Lower leg skin (tissue), 4 donors: ENCODE measurements around the gene CRMP1. TPM values are rescaled to one million over a fixed set of nuclear protein-coding genes. Genes with fewer than 3 reads are reported as not detected.
A peak's percentile ranks its signal among the peaks of the same experiment; 100 is the strongest.

ENCODE experiments used
- DNase-seq, 2 donors: peaks; one replicate each; pipeline ENCODE4 v3.0.0-alpha.2; 2019; ENCODE audit warnings: low spot score in 2 of 2
- H3K4me3 ChIP-seq: fragments of 200-600 bp; sonication (generic); 2 replicates; pipeline ENCODE4 v1.5.1; 2017; ENCODE audit warnings: mild to moderate bottlenecking, low read depth; ENCODE audit not compliant: poor library complexity, severe bottlenecking
- CTCF ChIP-seq, 3 donors: fragments of 450-650 bp; IDR thresholded peaks; one replicate each; pipeline ENCODE4 v1.5.1; 2016; ENCODE audit warnings: antibody characterized with exemption in 3 of 3, mild to moderate bottlenecking in 3 of 3, moderate library complexity in 2 of 3
- POLR2A ChIP-seq, 2 donors: fragments of 450-650 bp; IDR thresholded peaks; one replicate each; pipeline ENCODE4 v1.6.1; 2016 to 2017; ENCODE audit warnings: antibody characterized with exemption in 2 of 2, mild to moderate bottlenecking in 1 of 2, moderate library complexity in 1 of 2
- WGBS, 2 donors: methylation state at CpG; one replicate each; pipeline ENCODE4 v1.1.5; 2018; 5-methylcytosine and 5-hydroxymethylcytosine counted together
- intact Hi-C: fragments of 100-400 bp; cut with DNase I; formaldehyde crosslinking; loops from one replicate; pipeline ENCODE4 v1.15.0; 2023; ENCODE audit warnings: low total_unique reads
- total RNA-seq, 4 donors: library from RNA; depleted of rRNA; stranded (reverse); fragments of >200 nt; gene quantifications; one replicate each; pipeline ENCODE4 v1.1.0, GENCODE V29; 2016

The CRMP1 gene
- total RNA-seq, 4 donors from 2014 or later = 0.17 to 1.2 (median 0.17) TPM; not detected in 1

DNA sequence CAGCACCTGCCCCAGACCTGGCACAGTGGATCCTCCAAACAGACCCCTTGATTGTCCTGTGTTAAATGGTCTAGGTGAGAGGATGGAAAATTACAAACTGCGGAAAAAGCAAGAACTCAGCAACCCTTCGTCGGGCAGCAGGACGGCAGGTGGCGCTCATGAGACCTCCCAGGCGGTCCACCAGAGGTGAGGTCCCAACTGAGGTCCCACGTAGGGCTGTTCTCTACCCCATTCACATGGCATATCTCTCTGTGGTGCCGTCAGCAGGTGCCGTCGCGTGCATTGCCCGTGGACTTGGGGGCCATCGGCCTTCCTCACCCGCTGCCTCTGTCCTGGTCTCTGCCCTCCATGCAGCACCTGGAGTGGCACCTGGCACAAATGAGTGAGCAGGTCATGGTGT is 88.2 kb downstream of the CRMP1 start:
- no peak overlapping the region for H3K4me3 ChIP-seq
- TF ChIP-seq CTCF (IDR thresholded peaks at IDR 0.05) = no peak
- TF ChIP-seq POLR2A (IDR thresholded peaks at IDR 0.05) = no peak
- WGBS, 2 donors = 92% methylated on average over 14 of the region's 14 CpGs
- DNase-seq = no peak
- intact Hi-C loops = no loop called here

DNA sequence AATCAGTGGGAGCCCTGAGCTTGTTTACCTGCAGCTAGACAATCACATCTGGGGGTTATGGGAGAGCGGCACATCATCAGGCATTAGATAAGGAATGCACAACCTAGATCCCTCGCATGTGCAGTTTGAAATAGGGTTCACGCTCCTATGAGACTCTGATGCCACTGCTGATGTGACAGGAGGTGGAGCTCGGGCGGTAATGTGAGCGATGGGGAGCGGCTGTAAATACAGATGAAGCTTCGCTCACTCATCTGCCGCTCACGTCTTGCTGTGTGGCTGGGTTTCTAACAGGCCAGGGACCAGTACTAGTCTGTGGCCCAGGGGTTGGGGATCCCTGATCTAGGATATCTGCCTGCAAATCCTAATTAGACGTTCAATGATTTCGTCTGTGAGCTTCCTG is 90.3 kb downstream of the CRMP1 start:
- intact Hi-C loops = no loop called here
- WGBS, 2 donors = 93 to 96% methylated on average over 12 of the region's 12 CpGs
- no peak overlapping the region for H3K4me3 ChIP-seq
- DNase-seq = no peak
- no peak for TF ChIP-seq CTCF (IDR thresholded peaks at IDR 0.05)
- no peak for TF ChIP-seq POLR2A (IDR thresholded peaks at IDR 0.05)

GRCh38 chr4:5801696-5802095 is 91.2 kb downstream of the CRMP1 start:
- WGBS, 2 donors = 92 to 94% methylated on average over 13 of the region's 13 CpGs

GRCh38 chr4:5800496-5800895 is 92.4 kb downstream of the CRMP1 start:
- intact Hi-C loops = no loop called here
- 96 to 98% methylated on average over 10 of the region's 10 CpGs for WGBS, 2 donors
- DNase-seq = peak in 1 of 2 donors; percentile 59
- TF ChIP-seq CTCF (IDR thresholded peaks at IDR 0.05) (no peak), POLR2A (IDR thresholded peaks at IDR 0.05) (no peak)
- no peak overlapping the region for H3K4me3 ChIP-seq

More at GRCh38 chr4:5801696-5802095, 91.2 kb downstream of the CRMP1 start:
- intact Hi-C loops = no loop called here
- no peak for DNase-seq
- TF ChIP-seq CTCF (IDR thresholded peaks at IDR 0.05) (no peak), POLR2A (IDR thresholded peaks at IDR 0.05) (no peak)
- no peak overlapping the region for H3K4me3 ChIP-seq

GRCh38 chr4:5799406-5799805 is 93.5 kb downstream of the CRMP1 start:
- no peak overlapping the region for H3K4me3 ChIP-seq
- 80 to 85% methylated on average over 11 of the region's 11 CpGs for WGBS, 2 donors
- intact Hi-C loops = no loop called here
- DNase-seq = peak in 1 of 2 donors; percentile 77
- TF ChIP-seq CTCF (IDR thresholded peaks at IDR 0.05) (no peak), POLR2A (IDR thresholded peaks at IDR 0.05) (no peak)

DNA sequence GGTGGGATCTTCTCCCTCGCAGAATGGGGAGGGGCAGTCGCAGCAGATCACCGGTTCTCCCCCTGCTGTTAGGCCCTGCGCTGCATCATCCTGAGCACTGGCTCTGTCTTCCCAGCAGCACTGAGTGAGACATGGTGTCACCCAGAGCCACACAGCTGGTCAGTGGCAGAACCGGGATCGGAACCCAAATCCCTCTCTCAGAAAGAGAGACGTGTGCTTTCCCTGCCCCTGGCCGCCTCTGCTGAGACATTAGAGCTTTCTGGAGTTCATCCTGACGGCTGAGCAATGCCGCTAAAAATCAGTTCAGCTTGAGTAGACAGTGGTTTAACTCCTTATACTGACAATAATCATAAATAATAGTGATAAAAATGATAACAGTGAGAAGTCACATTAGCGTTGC is 93.9 kb downstream of the CRMP1 start:
- peak in 1 of 2 donors; percentile 68 for DNase-seq
- 92 to 95% methylated on average over 11 of the region's 11 CpGs for whole genome bisulfite sequencing, 2 donors
- TF ChIP-seq CTCF (IDR thresholded peaks at IDR 0.05) = no peak
- TF ChIP-seq POLR2A (IDR thresholded peaks at IDR 0.05) = no peak
- H3K4me3 ChIP-seq = no peak overlapping the region
- intact Hi-C loops = no loop called here
